ENCODE measurements around the gene MEGF11. TPM values are rescaled to one million over a fixed set of nuclear protein-coding genes. Genes with fewer than 3 reads are reported as not detected.

The MEGF11 gene
- total RNA-seq, 2 donors from 2014 or later = not detected

DNA sequence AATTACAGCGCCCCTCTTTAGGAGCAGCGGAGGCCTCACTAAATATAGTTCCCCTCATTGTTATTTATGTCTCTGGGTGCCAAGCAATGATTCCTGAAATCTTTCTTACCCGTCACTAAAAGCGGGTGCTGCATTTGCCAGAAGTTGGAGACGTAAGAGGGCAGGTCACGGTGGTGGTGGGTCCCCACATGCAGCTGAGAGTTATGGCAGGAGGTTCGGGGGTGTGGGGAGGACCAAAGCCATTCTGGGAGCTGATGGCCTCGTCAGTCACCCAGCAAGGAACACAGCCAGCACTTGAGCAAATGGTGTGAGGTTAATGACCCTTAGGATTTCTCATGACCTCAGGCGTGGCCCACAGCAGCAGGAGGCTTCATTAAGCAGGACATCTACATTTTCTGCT, 255.1 kb downstream of the MEGF11 start:
- no peaks in the 10 kb centered on the region for H3K9me3 ChIP-seq
- 51% methylated on average over 9 of the region's 9 CpGs for WGBS
- TF ChIP-seq POLR2A (IDR thresholded peaks at IDR 0.05) = no peak
- no peak for TF ChIP-seq POLR2AphosphoS5 (IDR thresholded peaks at IDR 0.05)
- TF ChIP-seq, protein P1, sequence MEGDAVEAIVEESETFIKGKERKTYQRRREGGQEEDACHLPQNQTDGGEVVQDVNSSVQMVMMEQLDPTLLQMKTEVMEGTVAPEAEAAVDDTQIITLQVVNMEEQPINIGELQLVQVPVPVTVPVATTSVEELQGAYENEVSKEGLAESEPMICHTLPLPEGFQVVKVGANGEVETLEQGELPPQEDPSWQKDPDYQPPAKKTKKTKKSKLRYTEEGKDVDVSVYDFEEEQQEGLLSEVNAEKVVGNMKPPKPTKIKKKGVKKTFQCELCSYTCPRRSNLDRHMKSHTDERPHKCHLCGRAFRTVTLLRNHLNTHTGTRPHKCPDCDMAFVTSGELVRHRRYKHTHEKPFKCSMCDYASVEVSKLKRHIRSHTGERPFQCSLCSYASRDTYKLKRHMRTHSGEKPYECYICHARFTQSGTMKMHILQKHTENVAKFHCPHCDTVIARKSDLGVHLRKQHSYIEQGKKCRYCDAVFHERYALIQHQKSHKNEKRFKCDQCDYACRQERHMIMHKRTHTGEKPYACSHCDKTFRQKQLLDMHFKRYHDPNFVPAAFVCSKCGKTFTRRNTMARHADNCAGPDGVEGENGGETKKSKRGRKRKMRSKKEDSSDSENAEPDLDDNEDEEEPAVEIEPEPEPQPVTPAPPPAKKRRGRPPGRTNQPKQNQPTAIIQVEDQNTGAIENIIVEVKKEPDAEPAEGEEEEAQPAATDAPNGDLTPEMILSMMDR (IDR thresholded peaks at IDR 0.05) = no peak
- intact Hi-C loops (cut with DNase I) = no loop called here
- H3K27me3 ChIP-seq (replicated peaks; ENCODE audit: insufficient read depth) = peaks cover 2% of the 10 kb centered on the region
- DNase-seq (ENCODE audit: low spot score) = no peak
- H3K4me3 ChIP-seq = no peak overlapping the region
- no peak overlapping the region for H3K27ac ChIP-seq
- no peaks in the 10 kb centered on the region for H3K4me1 ChIP-seq (replicated peaks)
- no peaks in the 10 kb centered on the region for H3K36me3 ChIP-seq

DNA sequence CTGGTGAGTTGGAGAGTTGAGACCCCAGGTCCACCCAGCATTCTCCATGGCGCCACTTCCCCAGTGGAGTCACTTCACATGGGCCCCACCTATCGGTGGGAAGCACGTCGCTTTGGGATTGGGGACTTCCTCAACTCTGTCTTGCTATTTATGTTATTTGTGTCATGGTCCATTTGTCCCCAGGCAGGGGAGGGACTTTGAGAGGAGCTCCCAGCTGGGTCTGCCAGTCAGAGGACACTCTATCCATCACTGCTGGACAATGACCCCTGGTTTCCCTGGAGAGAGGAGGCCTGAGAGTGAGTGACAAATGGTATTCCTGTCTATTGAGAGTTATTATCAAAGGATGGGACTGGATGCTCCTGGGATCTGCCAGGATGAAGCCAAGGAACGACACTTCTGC, 256.6 kb downstream of the MEGF11 start:
- Histone ChIP-seq H3K9me3 (no peaks in the 10 kb centered on the region), H3K27me3 (replicated peaks; ENCODE audit: insufficient read depth) (peaks cover 7% of the 10 kb centered on the region), H3K4me1 (replicated peaks) (no peaks in the 10 kb centered on the region), H3K4me3 (no peak overlapping the region), H3K36me3 (no peaks in the 10 kb centered on the region), H3K27ac (no peak overlapping the region)
- intact Hi-C loops (cut with DNase I) = no loop called here
- TF ChIP-seq, protein P1 (IDR thresholded peaks at IDR 0.05) = no peak
- TF ChIP-seq POLR2AphosphoS5 (IDR thresholded peaks at IDR 0.05) = no peak
- no peak for TF ChIP-seq POLR2A (IDR thresholded peaks at IDR 0.05)
- no peak for DNase-seq (ENCODE audit: low spot score)
- 86% methylated on average over 5 of the region's 5 CpGs for WGBS

DNA sequence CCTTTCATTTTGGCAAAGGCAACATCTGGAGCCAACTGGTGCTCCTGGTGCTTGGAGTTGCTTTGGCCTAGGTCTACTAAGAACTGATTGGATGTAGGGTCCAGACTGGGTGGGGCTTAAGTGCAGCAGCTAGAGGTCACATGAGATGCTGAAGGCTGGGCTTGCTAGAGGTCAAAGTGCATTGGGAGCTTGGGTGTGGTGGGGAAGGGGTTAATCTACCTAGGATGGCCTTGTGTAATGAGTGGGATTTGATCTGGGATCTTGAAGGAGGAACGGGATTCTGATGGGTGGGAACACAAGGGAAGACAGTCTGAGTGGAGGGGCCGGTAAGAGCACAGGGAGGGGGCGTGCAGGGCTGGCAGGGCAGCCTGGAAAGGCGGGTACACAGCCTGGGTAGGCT, 258.7 kb downstream of the MEGF11 start:
- Histone ChIP-seq H3K4me1 (replicated peaks) (no peaks in the 10 kb centered on the region), H3K27me3 (replicated peaks; ENCODE audit: insufficient read depth) (peaks cover 7% of the 10 kb centered on the region), H3K4me3 (no peak overlapping the region), H3K9me3 (no peaks in the 10 kb centered on the region), H3K36me3 (no peaks in the 10 kb centered on the region), H3K27ac (no peak overlapping the region)
- WGBS = 74% methylated on average over 4 of the region's 4 CpGs
- intact Hi-C loops (cut with DNase I) = no loop called here
- DNase-seq (ENCODE audit: low spot score) = no peak
- TF ChIP-seq, protein P1 (IDR thresholded peaks at IDR 0.05) = no peak
- TF ChIP-seq POLR2A (IDR thresholded peaks at IDR 0.05) (no peak), POLR2AphosphoS5 (IDR thresholded peaks at IDR 0.05) (no peak)

DNA sequence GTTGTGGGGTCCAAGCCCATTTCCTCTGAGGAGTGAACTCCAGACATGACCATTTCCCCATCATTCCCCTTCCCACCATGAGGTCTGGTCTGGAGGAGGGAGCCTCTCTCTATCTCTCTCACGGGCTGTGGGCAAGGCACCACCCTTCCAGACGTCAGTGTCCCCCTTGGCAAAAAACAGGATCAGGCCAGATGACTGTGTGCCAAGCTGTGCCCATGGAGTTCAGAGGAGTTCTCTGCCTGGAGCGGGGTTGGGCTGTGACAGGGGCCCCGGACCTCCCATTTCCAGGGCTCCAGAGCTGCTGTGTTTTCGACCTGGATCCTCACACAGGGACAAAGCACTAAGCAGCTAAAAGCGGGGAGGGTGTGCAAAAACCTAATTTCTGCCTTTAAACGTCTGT, 259.8 kb downstream of the MEGF11 start:
- WGBS = 75% methylated on average over 7 of the region's 7 CpGs
- Histone ChIP-seq H3K36me3 (no peaks in the 10 kb centered on the region), H3K4me1 (replicated peaks) (no peaks in the 10 kb centered on the region), H3K27me3 (replicated peaks; ENCODE audit: insufficient read depth) (peaks cover 7% of the 10 kb centered on the region), H3K4me3 (no peak overlapping the region), H3K9me3 (no peaks in the 10 kb centered on the region), H3K27ac (no peak overlapping the region)
- TF ChIP-seq, protein P1 (IDR thresholded peaks at IDR 0.05) = no peak
- intact Hi-C loops (cut with DNase I) = no loop called here
- DNase-seq (ENCODE audit: low spot score) = no peak

DNA sequence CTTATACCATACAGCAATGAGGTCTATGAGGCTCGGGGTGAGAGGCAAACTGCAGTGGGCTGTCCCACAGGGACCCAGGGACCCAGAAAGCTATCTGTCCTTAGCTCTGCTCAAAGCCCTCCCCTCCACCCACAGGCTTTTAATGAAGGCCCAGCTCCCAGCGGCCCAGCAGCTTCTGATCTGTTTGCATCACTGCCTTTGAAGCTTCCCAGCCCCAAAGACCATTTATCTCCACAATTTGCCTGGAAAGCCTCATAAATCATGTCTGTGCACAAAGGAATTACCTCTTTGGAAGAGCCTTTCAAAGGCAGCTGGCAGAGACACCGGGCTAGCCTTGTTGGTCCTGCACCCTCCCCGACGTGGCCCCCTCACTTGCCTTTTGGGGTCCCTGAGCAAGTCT, 260.3 kb downstream of the MEGF11 start:
- no peak for TF ChIP-seq POLR2AphosphoS5 (IDR thresholded peaks at IDR 0.05)
- TF ChIP-seq POLR2A (IDR thresholded peaks at IDR 0.05) = no peak
- TF ChIP-seq, protein P1 (IDR thresholded peaks at IDR 0.05) = no peak
- no peak for DNase-seq (ENCODE audit: low spot score)
- Histone ChIP-seq H3K4me1 (replicated peaks) (no peaks in the 10 kb centered on the region), H3K4me3 (no peak overlapping the region), H3K27me3 (replicated peaks; ENCODE audit: insufficient read depth) (peaks cover 7% of the 10 kb centered on the region), H3K27ac (no peak overlapping the region), H3K9me3 (no peaks in the 10 kb centered on the region), H3K36me3 (no peaks in the 10 kb centered on the region)
- intact Hi-C loops (cut with DNase I) = no loop called here
- 22% methylated on average over 5 of the region's 5 CpGs for WGBS
